Astrocyte of the spinal cord (primary cell): ENCODE data around the gene TLE1.
"Not testable (repeated sequence)": the region's sequence is repeated elsewhere in the genome, so short reads cannot be mapped to it uniquely, and the experiment has no call there.

Experiments used
- DNase-seq: peaks from one replicate; pipeline ENCODE4 v3.0.0; 2011; ENCODE audit warnings: low read depth, low spot score
- H3K4me3 ChIP-seq: 2 replicates; pipeline ENCODE4 v1.5.1; 2011; ENCODE audit warnings: low read depth, mild to moderate bottlenecking, low read length, moderate library complexity
- CTCF ChIP-seq: IDR thresholded peaks from 2 replicates; pipeline ENCODE4 v1.5.1; 2012; ENCODE audit warnings: low read depth, mild to moderate bottlenecking, low read length, inconsistent platforms
- in situ Hi-C: cut with HindIII; loops from 2 replicates; pipeline ENCODE4 v1.10.0; 2017; ENCODE audit warnings: low sequenced_read_pairs

Gene TLE1

GRCh38 chr9:81705578-81705977 lies 16.2 kb upstream of the TLE1 start:
- no peak overlapping the region for H3K4me3 ChIP-seq
- in situ Hi-C loops, result no loop called here
- TF ChIP-seq CTCF, result no peak
- no peak for DNase-seq

- no peak for TF ChIP-seq CTCF
- in situ Hi-C loops, result no loop called here
- no peak overlapping the region for H3K4me3 ChIP-seq
- DNase-seq, result no peak
Measured at GRCh38 chr9:81694541-81694940, 5.2 kb upstream of the TLE1 start.

- no peak for TF ChIP-seq CTCF
- no peak overlapping the region for H3K4me3 ChIP-seq
- peak; percentile 34 for DNase-seq
- in situ Hi-C loops, result no loop called here
Measured at GRCh38 chr9:81693671-81694378, 4.5 kb upstream of the TLE1 start.

DNA sequence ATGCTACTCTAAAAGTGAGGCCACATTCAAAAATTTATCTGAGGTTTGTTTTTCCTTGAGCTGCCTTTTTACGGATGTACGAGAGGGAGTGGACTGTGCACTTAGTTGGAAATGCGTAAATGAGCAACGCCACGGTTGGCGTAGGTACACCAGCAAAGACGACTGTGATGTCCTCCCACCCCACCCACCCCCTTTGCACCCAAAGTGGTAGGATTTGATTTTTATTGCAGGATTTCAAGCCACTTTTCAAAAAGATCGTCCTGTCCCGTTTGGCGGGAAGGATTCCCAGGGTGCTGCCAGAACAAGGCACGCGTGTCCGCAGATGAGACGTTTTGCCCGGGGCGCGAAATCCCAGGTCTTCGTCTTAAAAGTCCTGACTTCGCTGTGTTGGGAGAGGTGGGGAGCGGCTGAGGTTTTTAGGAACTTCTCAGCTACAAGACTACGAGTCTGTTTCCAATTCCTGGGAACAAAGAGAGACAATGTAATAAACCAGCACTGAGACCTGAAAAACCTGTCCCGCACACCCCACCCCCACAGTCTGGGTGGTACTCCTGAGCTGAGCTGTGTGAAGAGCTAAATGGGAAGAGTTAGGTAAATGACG lies 1.0 kb upstream of the TLE1 start:
- peak overlapping the region; percentile 67 for H3K4me3 ChIP-seq
- in situ Hi-C loops, result no loop called here
- TF ChIP-seq CTCF, result no peak
- no peak for DNase-seq

- H3K4me3 ChIP-seq, result peak overlapping the region; percentile 88
- DNase-seq, result peak; percentile 34
- in situ Hi-C loops, result not testable (repeated sequence)
Measured at GRCh38 chr9:81689093-81689342, 329 bp downstream of the TLE1 start.

DNA sequence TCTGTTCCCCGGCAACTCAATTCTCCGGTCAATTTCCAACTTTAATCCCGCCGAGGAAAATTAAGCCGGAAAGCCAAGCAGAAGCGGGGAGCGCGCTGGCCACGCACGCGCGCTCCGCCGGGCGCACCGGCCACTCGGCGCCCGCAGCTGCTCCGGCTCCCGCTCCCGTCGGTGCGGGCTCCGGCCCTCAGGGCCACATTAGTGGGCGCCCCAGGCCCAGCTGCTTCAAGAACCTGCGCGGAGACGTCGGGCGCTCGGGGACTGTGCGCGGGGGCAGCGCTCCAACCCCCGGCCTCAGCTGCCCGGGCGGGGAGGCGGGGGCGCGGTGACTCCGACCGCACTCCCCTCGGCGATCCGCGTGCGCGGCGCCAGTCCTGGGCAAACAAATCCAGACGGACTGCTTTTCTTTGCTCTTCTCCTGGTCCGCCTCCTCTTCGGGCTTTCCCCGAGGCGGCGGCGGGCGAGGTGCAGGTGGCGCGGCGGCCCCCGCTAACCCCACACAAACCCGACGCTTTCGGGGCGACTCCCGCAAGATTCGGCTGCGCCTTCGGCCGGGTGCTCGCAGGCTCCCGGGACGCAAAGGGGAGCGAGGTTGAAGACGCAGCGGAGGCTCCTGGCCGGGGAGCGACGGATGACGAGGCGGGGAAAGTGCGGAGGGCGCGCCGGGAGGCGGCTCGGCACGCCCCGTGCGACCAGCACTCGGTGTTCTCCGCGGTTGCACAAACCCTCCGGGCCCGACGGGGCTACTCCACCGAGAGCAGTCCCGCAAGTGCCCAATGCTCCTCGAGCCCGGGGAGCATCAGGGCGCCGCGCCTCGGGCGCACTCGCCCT lies 870 bp downstream of the TLE1 start:
- in situ Hi-C loops, result not testable (repeated sequence)
- DNase-seq, result peak; percentile 57

DNA sequence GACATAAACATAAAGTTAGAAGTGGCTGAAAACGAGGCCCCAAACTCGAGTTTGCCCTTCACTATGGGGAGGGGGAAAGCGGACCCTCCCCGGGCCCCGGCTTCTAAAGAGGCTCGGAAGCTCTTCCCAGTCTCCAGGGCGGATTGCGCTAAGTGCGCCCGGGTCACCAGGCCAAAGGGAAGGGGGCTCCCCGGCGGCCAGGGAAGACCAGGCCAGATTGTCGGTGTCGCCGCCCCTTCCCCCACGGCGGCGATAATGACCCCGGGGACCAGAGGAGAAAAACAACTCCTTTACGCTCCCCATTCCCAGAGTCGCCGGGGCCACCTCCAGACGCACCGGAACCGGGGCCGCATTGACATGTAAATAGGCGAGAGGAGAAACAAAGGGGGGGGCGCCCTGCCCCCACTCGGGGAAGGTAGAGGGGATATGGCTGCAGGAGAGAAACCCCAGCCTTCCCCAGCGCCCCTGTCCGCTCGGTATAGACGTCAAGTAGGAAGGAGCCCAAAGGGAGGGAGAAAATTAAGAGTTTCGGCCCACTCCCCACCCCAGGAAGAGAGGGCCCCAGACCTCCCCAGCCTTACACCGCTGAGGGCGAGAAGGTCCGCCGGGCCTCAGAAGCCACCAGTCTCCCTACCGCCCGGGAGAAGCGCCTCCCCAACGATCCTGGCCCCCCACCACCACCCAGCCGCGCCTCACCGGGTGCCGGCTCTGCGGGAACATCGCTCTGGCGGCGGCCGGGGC lies 1.7 kb downstream of the TLE1 start:
- H3K4me3 ChIP-seq, result peak overlapping the region; percentile 88
- TF ChIP-seq CTCF, result no peak
- in situ Hi-C loops, result no loop called here
- DNase-seq, result peak; percentile 29

More for the DNA sequence above, 870 bp downstream of the TLE1 start:
- H3K4me3 ChIP-seq, result peak overlapping the region; percentile 88
